Measurements from ENCODE around the gene MCL1. TPM values are rescaled to one million over a fixed set of nuclear protein-coding genes. Genes with fewer than 3 reads are reported as not detected.
"Not testable (repeated sequence)": the region's sequence is repeated elsewhere in the genome, so short reads cannot be mapped to it uniquely, and the experiment has no call there.

Gene MCL1
- total RNA-seq = 100 to 1,000 TPM; 185 to 265 TPM

DNA sequence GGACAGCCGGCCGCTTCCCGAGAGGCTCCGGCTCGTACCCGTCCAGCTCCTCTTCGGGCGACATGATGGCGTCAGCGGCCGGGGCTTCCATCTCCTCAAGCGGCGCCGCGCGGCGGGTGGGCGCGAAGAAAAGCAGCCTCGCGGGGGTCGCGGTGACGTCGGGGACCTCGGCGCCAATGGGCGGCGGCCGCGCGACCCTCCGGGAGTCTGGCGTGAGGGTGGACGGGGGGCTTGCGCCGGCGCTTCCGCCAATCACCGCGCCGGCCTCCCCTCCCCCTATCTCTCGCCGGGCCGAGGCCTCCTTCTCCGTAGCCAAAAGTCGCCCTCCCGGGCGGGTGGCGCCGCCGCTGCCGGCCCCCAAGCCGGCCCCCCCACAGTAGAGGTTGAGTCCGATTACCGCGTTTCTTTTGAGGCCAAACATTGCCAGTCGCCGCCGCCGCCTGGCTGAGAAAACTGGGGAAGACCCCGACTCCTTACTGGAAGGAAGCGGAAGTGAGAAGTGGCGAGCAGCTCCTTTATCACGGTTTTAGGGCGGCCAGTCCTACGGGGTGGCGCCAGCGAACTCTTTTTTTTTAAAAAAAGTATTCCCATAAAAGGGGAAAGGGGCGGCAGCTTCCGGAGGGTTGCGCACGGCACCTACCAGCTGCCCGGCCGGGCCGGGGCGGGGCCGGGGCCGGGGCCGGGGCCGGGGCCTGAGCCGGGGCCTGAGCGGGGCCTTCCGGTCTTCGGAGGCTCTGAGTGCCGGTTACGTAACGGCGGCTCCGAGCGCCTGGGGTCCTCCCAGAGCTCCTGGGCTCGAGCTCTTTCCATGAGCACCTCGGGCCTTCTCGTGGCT, at the start of gene MCL1:
Gene MCL1, minus strand, starts transcription at position 501 of the 835 bp plus-strand sequence. Its CDS starts 80 bp downstream, at position 421.
- intact Hi-C loops (cut with DNase I, micrococcal nuclease) = loop anchor here (1.0 to 5.0 kb wide), 6 partner anchors 18 to 703 kb away; partner anchors contain the start of genes ENSA (in 1 of the 2), SETDB1 (in 1 of the 2) and ZNF687 (in 1 of the 2)
- Mint-ChIP-seq H3K27me3 (no peaks in the 10 kb centered on the region), H3K9me3 (ENCODE audit: low read depth) (no peaks in the 10 kb centered on the region), H3K4me1 (peaks cover 23% of the 10 kb centered on the region), H3K27ac (peak within 1 kb of the TSS; percentile 97), H3K36me3 (ENCODE audit: low read depth) (peaks cover 57% of the 10 kb centered on the region), H3K4me3 (peak within 1 kb of the TSS; percentile 95)
- ChIA-PET CTCF (interaction anchor here (0.6 to 26.4 kb wide), 7 partner anchors 8 to 401 kb away, joined by 3 to 461 read pairs (median 6); partner anchors contain the start of gene ENSA), POLR2A (interaction anchor here (0.6 to 11.8 kb wide), 20 partner anchors 10 to 702 kb away, joined by 3 to 333 read pairs (median 4); partner anchors contain the start of genes ENSA, FALEC and GOLPH3L)
- ATAC-seq (peak; percentile 81), DNase-seq (peak; percentile 94)

DNA sequence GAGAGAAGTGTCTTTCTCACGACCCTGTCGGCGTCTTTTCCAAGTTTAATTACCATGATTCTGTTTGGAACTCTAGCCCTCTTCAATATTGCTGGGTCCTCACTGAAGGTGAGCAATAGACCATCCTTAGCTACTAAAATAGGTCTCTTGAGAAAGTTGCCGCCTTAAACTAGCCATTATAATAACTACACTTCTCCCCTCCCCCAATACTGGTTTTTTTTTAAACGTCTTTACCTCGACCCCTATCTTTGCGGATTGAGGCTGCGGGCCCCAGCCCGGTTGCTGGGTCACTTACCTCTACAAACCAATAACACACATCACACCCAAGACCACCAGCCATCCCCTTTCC, 49.3 kb upstream of the MCL1 start:
- Mint-ChIP-seq H3K4me3 (no peak overlapping the region), H3K4me1 (peaks cover 35% of the 10 kb centered on the region), H3K9me3 (ENCODE audit: low read depth) (no peaks in the 10 kb centered on the region), H3K27ac (no peak overlapping the region), H3K36me3 (ENCODE audit: low read depth) (peaks cover 40% of the 10 kb centered on the region), H3K27me3 (no peaks in the 10 kb centered on the region)
- POLR2A ChIA-PET = interaction anchor here (0.6 to 4.5 kb wide), 10 partner anchors 9 to 619 kb away, joined by 3 to 83 read pairs (median 12); partner anchors contain the start of genes GOLPH3L and MCL1
- DNase-seq (no peak), ATAC-seq (no peak)
- CTCF ChIA-PET = interaction anchor here (0.6 to 20.2 kb wide), 5 partner anchors 9 to 294 kb away, joined by 3 to 461 read pairs (median 4); partner anchors contain the start of genes GOLPH3L and MCL1
- intact Hi-C loops (cut with DNase I, micrococcal nuclease) = loop anchor here (1.0 to 10.0 kb wide), 22 partner anchors 15 to 626 kb away; partner anchors contain the start of genes GOLPH3L (in 2 of the 2), RPRD2 (in 2 of the 2), TARS2 (in 2 of the 2) and ANP32E (in 1 of the 2)

DNA sequence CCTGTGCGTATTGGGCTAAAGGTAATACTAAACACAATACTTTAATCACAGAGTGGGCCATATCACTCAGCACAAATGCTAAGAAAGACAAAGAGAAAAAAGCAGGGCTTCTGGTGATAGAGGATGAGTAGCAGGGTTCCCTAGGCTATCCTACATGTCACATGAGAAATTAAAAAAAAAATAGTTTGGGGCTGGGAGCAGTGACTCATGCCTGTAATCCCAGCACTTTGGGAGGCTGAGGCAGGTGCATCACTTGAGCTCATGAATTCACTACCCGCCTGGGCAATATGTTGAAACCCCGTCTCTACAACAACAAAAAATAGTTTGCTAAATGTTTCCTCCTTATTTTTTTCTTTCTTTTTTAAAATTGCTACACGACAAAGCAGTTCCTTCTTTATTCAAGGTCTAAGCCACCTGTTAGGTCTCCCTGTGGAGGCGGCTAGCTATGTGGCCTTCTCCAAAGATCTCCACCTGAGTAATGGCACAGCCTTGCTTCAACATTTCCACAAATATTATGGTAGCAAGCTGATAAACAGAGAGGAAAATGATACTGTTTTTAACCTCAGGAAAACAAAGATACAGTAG, 48.5 kb upstream of the MCL1 start:
- peaks cover 49% of the 10 kb centered on the region for H3K36me3 Mint-ChIP-seq (ENCODE audit: low read depth)
- peak overlapping the region; percentile 70 for H3K27ac Mint-ChIP-seq
- ChIA-PET POLR2A (interaction anchor here (0.6 to 4.5 kb wide), 10 partner anchors 10 to 295 kb away, joined by 3 to 83 read pairs (median 4); partner anchors contain the start of gene MCL1), CTCF (interaction anchor here (0.6 to 20.2 kb wide), 5 partner anchors 8 to 79 kb away, joined by 3 to 461 read pairs (median 4); partner anchors contain the start of gene MCL1)
- peaks cover 43% of the 10 kb centered on the region for H3K4me1 Mint-ChIP-seq
- no peaks in the 10 kb centered on the region for H3K27me3 Mint-ChIP-seq
- DNase-seq = no peak
- no peak for ATAC-seq
- no peaks in the 10 kb centered on the region for H3K9me3 Mint-ChIP-seq (ENCODE audit: low read depth)
- intact Hi-C loops (cut with DNase I, micrococcal nuclease) = loop anchor here (2.0 to 10.0 kb wide), 4 partner anchors 143 to 347 kb away; partner anchors contain the start of genes CERS2 (in 1 of the 2), RPRD2 (in 1 of the 2), SETDB1 (in 1 of the 2) and TARS2 (in 1 of the 2)
- no peak overlapping the region for H3K4me3 Mint-ChIP-seq

DNA sequence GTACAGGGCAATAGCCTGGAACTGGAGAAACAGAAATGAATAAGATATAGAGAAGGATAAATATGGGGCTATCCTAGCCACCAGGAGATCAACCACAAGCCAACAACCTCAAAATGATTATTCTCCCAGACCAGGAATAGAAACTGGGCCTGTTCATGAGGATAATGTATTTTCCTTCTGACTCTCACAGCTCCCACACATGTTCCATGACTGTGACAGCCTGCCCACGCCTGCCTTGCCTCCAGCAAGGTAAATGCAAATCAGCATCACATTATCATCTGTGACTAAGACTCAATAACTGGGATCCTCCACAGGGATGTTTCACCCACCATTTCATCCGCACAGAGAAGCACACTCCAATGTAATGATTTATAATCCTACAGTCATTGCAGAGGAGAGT, 46.7 kb upstream of the MCL1 start:
- peaks cover 60% of the 10 kb centered on the region for H3K36me3 Mint-ChIP-seq (ENCODE audit: low read depth)
- DNase-seq (peak; percentile 68), ATAC-seq (no peak)
- intact Hi-C loops (cut with DNase I, micrococcal nuclease) = loop anchor here in 1 of 2 experiments (5.0 to 10.0 kb wide), 3 partner anchors 141 to 301 kb away; partner anchors contain the start of genes RPRD2, SETDB1 and TARS2
- POLR2A ChIA-PET = interaction anchor here (1.0 to 2.7 kb wide), 3 partner anchors 47 to 58 kb away, joined by 3 to 16 read pairs (median 6); partner anchors contain the start of gene MCL1
- peaks cover 59% of the 10 kb centered on the region for H3K4me1 Mint-ChIP-seq
- CTCF ChIA-PET = interaction anchor here (1.5 to 20.2 kb wide), 2 partner anchors 16 to 56 kb away, joined by 5 to 461 read pairs; partner anchors contain the start of gene MCL1
- H3K9me3 Mint-ChIP-seq (ENCODE audit: low read depth) = no peaks in the 10 kb centered on the region
- H3K4me3 Mint-ChIP-seq = no peak overlapping the region
- H3K27me3 Mint-ChIP-seq = no peaks in the 10 kb centered on the region
- peak overlapping the region; percentile 85 for H3K27ac Mint-ChIP-seq

DNA sequence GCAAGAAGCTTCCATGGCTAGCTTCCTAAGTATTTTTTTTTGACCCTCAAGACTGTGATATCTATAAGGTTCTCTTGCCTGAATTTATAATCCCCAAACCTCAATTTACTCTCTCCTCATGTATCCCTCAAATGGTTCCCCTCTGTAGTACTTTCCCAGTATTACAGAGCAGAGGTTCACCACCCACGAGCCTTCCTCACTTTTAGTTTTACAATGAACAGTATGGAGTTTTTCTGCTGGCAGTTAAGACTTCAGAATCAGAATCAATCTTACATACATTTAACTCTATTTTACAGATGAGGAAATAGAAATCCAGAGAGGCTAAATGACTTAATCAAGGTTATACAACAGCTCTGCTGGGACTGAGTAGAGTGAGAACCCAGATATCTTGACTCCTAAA, 45.1 kb upstream of the MCL1 start:
- DNase-seq; H3K27me3 Mint-ChIP-seq; H3K9me3 Mint-ChIP-seq (ENCODE audit: low read depth); ATAC-seq: not testable (repeated sequence)
- intact Hi-C loops (cut with DNase I, micrococcal nuclease) = loop anchor here (5.0 to 10.0 kb wide), 3 partner anchors 140 to 260 kb away; partner anchors contain the start of genes RPRD2 (in 1 of the 2) and TARS2 (in 1 of the 2)
- Mint-ChIP-seq H3K36me3 (ENCODE audit: low read depth) (peaks cover 74% of the 10 kb centered on the region), H3K4me1 (peaks cover 67% of the 10 kb centered on the region), H3K27ac (peak overlapping the region; percentile 85), H3K4me3 (peak overlapping the region; percentile 25)
- ChIA-PET CTCF (interaction anchor here (20.2 kb wide), 1 partner anchor 54 kb away, joined by 461 read pairs; the partner anchor contains the start of gene MCL1), POLR2A (interaction anchor here (0.7 to 0.9 kb wide), 3 partner anchors 11 to 61 kb away, joined by 3 to 5 read pairs (median 3); no protein-coding TSS in a partner anchor)

DNA sequence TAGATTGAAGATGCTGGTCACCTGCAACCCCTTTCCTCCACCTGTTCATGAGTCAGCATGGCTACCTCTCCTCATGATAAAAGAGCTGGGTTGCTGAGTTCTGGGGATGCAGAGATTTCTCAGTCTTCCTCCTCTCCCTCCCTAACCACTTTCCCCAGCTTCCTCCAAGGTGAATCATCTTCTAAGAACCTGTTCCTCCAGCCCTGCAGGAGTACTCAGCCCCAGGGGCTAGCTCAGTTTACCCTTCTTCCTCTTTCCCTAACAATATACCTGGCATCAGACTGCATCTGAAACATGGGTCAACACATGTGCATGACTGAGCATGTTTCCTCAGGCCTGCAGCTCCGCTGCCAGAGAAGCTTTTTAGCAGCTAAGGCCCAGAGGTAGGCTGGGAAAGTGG, 44.7 kb upstream of the MCL1 start:
- CTCF ChIA-PET = interaction anchor here (1.0 to 20.2 kb wide), 2 partner anchors 54 to 76 kb away, joined by 4 to 461 read pairs; partner anchors contain the start of gene MCL1
- POLR2A ChIA-PET = interaction anchor here (0.7 to 0.9 kb wide), 3 partner anchors 10 to 60 kb away, joined by 3 to 5 read pairs (median 3); no protein-coding TSS in a partner anchor
- intact Hi-C loops (cut with DNase I, micrococcal nuclease) = loop anchor here (5.0 to 10.0 kb wide), 3 partner anchors 139 to 259 kb away; partner anchors contain the start of genes RPRD2 (in 1 of the 2) and TARS2 (in 1 of the 2)
- Mint-ChIP-seq H3K4me1 (peaks cover 71% of the 10 kb centered on the region), H3K36me3 (ENCODE audit: low read depth) (peaks cover 78% of the 10 kb centered on the region), H3K27ac (peak overlapping the region; percentile 85)
- H3K9me3 Mint-ChIP-seq (ENCODE audit: low read depth); ATAC-seq; H3K27me3 Mint-ChIP-seq; DNase-seq; H3K4me3 Mint-ChIP-seq: not testable (repeated sequence)

DNA sequence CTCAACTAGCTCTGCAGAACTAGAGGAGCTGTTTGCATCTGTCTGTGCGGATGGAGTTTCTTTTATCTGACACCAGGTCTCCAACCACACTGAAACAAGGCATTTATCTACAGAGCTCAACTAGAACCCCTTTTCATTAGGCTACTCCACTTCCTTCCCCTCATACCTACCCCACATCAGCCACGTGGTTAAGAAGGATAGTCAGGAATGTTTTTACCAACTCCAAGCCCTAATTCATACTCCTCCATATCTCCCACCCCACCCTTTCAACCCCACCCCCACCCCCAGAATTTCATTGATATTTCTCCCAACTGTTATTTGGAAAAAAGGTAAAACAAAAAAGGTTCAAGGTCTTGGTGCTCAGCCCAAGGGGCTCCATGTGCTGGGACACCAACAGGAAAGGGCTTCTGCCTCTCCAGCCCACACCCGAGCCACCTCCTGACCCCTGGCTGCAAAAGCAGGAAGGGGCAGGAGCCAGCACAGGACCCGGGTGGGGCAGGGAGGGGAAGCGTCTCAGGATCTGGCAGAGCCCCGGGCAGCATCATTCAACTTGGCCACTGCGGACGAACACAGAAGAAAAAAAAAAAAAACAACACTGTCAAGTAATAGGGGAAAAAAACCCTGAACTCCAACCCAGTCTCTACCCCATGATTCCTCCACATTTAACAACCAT, 43.0 kb upstream of the MCL1 start:
- Mint-ChIP-seq H3K27ac (peak overlapping the region; percentile 88), H3K9me3 (ENCODE audit: low read depth) (no peaks in the 10 kb centered on the region), H3K36me3 (ENCODE audit: low read depth) (peaks cover 73% of the 10 kb centered on the region), H3K27me3 (no peaks in the 10 kb centered on the region), H3K4me3 (peak overlapping the region; percentile 39), H3K4me1 (peaks cover 72% of the 10 kb centered on the region)
- ATAC-seq (no peak), DNase-seq (no peak)
- ChIA-PET POLR2A (interaction anchor here (0.7 to 1.8 kb wide), 3 partner anchors 14 to 58 kb away, joined by 3 to 9 read pairs (median 3); partner anchors contain the start of gene MCL1), CTCF (interaction anchor here (0.6 to 20.2 kb wide), 5 partner anchors 9 to 52 kb away, joined by 3 to 461 read pairs (median 4); partner anchors contain the start of gene MCL1)
- intact Hi-C loops (cut with DNase I, micrococcal nuclease) = loop anchor here (5.0 to 10.0 kb wide), 3 partner anchors 138 to 258 kb away; partner anchors contain the start of genes RPRD2 (in 1 of the 2) and TARS2 (in 1 of the 2)

DNA sequence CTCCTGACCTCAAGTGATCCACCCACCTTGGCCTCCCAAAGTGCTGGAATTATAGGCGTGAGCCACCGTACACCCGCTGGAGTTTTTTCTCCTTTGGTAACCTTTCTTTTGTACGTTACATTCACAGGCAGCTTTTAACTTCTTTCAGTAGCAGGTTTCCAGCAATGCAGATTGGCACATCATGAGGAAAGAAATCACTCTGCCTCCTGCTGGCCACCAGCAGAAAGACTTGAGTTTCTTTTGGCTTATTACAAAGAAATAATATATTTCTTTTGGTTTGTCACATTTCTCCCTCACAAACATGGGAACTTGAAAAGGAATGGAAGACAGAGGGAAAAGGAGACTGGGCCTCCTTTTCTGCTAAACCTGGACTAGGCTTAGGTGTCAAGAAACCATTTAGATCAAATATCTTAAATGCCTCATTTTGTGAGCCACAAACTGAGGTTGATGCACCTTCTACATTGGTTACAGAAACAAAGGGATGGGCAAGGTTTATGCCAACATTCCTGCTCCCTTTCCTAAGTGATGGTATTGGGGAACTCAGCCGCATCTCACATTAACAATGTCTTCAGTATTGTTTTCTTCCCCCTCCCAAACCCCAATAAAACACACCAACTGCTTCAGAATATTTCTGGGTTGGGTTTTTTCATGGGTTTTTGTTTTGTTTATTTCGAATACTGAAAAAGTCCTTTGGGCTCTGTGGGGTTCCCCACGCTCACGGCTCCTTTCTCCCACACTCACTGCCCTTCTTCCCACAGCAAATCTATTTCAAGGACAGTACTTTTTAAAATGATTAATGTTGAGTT, 42.3 kb upstream of the MCL1 start:
- Mint-ChIP-seq H3K36me3 (ENCODE audit: low read depth) (peaks cover 70% of the 10 kb centered on the region), H3K4me1 (peaks cover 78% of the 10 kb centered on the region), H3K4me3 (peak overlapping the region; percentile 39), H3K27ac (peak overlapping the region; percentile 88), H3K9me3 (ENCODE audit: low read depth) (no peaks in the 10 kb centered on the region), H3K27me3 (no peaks in the 10 kb centered on the region)
- ChIA-PET POLR2A (interaction anchor here (0.5 to 2.6 kb wide), 7 partner anchors 13 to 655 kb away, joined by 3 to 10 read pairs (median 3); partner anchors contain the start of gene MCL1), CTCF (interaction anchor here (0.6 to 20.2 kb wide), 8 partner anchors 8 to 373 kb away, joined by 3 to 461 read pairs (median 4); partner anchors contain the start of gene MCL1)
- ATAC-seq = peak; percentile 30
- intact Hi-C loops (cut with DNase I, micrococcal nuclease) = loop anchor here (1.0 to 10.0 kb wide), 5 partner anchors 10 to 257 kb away; partner anchors contain the start of genes RPRD2 (in 1 of the 2) and TARS2 (in 1 of the 2)
- DNase-seq = peak; percentile 77

DNA sequence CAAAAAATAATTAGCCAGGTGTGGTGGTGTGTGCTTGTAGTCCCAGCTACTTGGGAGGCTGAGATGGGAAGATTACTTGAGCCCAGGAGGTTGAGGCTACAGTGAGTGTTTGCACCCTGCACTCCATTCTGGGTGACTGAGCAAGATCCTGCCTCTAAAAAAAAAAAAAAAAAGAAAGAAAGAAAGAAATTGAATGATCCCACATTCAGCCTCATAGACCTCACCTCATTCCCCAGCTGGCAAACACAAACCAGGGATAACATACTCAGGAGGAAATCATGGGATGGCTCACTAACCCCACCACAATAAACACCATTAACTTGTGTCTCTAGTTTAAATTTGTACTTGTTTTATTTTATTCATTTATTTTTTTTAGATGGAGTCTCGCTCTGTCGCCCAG, 41.5 kb upstream of the MCL1 start:
- no peaks in the 10 kb centered on the region for H3K27me3 Mint-ChIP-seq
- H3K9me3 Mint-ChIP-seq (ENCODE audit: low read depth) = no peaks in the 10 kb centered on the region
- POLR2A ChIA-PET = interaction anchor here (0.5 to 2.6 kb wide), 6 partner anchors 41 to 655 kb away, joined by 3 to 10 read pairs (median 4); partner anchors contain the start of gene MCL1
- H3K4me3 Mint-ChIP-seq = no peak overlapping the region
- DNase-seq (no peak), ATAC-seq (no peak)
- intact Hi-C loops (cut with DNase I, micrococcal nuclease) = loop anchor here (1.0 to 10.0 kb wide), 5 partner anchors 10 to 256 kb away; partner anchors contain the start of genes RPRD2 (in 1 of the 2) and TARS2 (in 1 of the 2)
- peak overlapping the region; percentile 23 for H3K27ac Mint-ChIP-seq
- CTCF ChIA-PET = interaction anchor here (0.6 to 20.2 kb wide), 8 partner anchors 8 to 374 kb away, joined by 3 to 461 read pairs (median 3); partner anchors contain the start of genes ENSA and MCL1
- H3K4me1 Mint-ChIP-seq = peaks cover 81% of the 10 kb centered on the region
- H3K36me3 Mint-ChIP-seq (ENCODE audit: low read depth) = peaks cover 73% of the 10 kb centered on the region
